Measurements from ENCODE around the gene SCMH1.
A peak's percentile ranks its signal among the peaks of the same experiment; 100 is the strongest.

DNA sequence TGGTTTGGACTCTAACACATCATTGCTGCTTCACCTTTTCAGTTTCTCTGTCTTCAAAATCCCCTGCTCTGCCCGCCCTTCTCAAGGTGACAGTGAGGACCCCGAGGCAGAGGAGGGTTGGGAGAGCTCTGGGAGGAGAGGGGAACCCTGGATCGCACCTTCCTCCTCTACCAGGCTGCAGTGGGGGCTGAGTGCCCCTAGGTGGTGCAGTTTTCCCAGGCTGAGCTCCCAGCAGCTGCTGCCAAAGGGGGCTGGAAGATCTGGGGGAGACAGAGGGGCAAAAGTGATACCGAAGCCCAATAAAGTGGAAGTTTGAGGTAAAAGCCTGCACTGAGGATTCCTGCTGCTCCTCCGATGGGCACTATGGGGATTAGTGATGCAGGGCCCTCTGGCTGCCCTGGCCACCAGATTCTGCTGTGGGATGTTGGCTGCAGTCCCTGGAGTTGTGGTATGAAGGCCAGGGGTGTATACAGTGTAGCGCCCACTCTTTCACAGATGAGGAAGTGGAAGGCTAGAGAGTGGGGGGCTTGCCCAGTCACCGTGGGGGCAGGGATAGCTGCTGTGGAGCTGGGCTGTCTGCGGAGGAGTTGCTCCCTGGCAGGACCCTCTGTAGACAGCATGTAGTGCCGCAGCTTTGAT is 40.7 kb upstream of the SCMH1 start:
- TF ChIP-seq RAD21 (conservative IDR thresholded peaks at IDR 0.05), result peak; percentile 96
- TF ChIP-seq, protein P1, sequence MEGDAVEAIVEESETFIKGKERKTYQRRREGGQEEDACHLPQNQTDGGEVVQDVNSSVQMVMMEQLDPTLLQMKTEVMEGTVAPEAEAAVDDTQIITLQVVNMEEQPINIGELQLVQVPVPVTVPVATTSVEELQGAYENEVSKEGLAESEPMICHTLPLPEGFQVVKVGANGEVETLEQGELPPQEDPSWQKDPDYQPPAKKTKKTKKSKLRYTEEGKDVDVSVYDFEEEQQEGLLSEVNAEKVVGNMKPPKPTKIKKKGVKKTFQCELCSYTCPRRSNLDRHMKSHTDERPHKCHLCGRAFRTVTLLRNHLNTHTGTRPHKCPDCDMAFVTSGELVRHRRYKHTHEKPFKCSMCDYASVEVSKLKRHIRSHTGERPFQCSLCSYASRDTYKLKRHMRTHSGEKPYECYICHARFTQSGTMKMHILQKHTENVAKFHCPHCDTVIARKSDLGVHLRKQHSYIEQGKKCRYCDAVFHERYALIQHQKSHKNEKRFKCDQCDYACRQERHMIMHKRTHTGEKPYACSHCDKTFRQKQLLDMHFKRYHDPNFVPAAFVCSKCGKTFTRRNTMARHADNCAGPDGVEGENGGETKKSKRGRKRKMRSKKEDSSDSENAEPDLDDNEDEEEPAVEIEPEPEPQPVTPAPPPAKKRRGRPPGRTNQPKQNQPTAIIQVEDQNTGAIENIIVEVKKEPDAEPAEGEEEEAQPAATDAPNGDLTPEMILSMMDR (IDR thresholded peaks at IDR 0.05; ENCODE audit: poor library complexity, severe bottlenecking), result peak; percentile 94
- no peak for TF ChIP-seq EP300 (conservative IDR thresholded peaks at IDR 0.05; ENCODE audit: poor library complexity, severe bottlenecking)
- TF ChIP-seq POLR2AphosphoS5 (IDR thresholded peaks at IDR 0.05), result no peak
- TF ChIP-seq EZH2 (IDR thresholded peaks at IDR 0.05; ENCODE audit: borderline replicate concordance, insufficient read depth, low read length, poor library complexity, severe bottlenecking), result no peak
- TF ChIP-seq, protein P2, sequence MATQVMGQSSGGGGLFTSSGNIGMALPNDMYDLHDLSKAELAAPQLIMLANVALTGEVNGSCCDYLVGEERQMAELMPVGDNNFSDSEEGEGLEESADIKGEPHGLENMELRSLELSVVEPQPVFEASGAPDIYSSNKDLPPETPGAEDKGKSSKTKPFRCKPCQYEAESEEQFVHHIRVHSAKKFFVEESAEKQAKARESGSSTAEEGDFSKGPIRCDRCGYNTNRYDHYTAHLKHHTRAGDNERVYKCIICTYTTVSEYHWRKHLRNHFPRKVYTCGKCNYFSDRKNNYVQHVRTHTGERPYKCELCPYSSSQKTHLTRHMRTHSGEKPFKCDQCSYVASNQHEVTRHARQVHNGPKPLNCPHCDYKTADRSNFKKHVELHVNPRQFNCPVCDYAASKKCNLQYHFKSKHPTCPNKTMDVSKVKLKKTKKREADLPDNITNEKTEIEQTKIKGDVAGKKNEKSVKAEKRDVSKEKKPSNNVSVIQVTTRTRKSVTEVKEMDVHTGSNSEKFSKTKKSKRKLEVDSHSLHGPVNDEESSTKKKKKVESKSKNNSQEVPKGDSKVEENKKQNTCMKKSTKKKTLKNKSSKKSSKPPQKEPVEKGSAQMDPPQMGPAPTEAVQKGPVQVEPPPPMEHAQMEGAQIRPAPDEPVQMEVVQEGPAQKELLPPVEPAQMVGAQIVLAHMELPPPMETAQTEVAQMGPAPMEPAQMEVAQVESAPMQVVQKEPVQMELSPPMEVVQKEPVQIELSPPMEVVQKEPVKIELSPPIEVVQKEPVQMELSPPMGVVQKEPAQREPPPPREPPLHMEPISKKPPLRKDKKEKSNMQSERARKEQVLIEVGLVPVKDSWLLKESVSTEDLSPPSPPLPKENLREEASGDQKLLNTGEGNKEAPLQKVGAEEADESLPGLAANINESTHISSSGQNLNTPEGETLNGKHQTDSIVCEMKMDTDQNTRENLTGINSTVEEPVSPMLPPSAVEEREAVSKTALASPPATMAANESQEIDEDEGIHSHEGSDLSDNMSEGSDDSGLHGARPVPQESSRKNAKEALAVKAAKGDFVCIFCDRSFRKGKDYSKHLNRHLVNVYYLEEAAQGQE (IDR thresholded peaks at IDR 0.05; ENCODE audit: borderline replicate concordance), result no peak

All from neural cell (in vitro differentiated cells).